HEK293 (cell line): Measurements from ENCODE around the gene HINFP.

Source experiments
- TCF7L2 ChIP-seq: IDR thresholded peaks from 2 replicates; pipeline ENCODE4 v1.6.1; 2011; ENCODE audit warnings: low read depth, mild to moderate bottlenecking, inconsistent platforms, low read length, moderate library complexity, borderline replicate concordance
- ZBTB7A ChIP-seq: fragments of 450-650 bp; formaldehyde crosslinking; IDR thresholded peaks from 2 replicates; pipeline ENCODE4 v1.5.1; 2016; ENCODE audit warnings: low read depth, missing biosample characterization, missing genetic modification characterization
- ZEB2 ChIP-seq: fragments of 450-650 bp; formaldehyde crosslinking; IDR thresholded peaks from 2 replicates; pipeline ENCODE4 v1.5.1; 2016; ENCODE audit warnings: missing biosample characterization, missing genetic modification characterization
- ZNF280D ChIP-seq: fragments of 450-650 bp; formaldehyde crosslinking; IDR thresholded peaks from 2 replicates; pipeline ENCODE4 v1.5.1; 2016; ENCODE audit warnings: missing biosample characterization, missing genetic modification characterization
- ZNF560 ChIP-seq: fragments of 450-650 bp; formaldehyde crosslinking; IDR thresholded peaks from 2 replicates; pipeline ENCODE4 v1.5.1; 2017; ENCODE audit warnings: missing biosample characterization, missing genetic modification characterization, borderline replicate concordance
- ZNF654 ChIP-seq: fragments of 450-650 bp; formaldehyde crosslinking; IDR thresholded peaks from 2 replicates; pipeline ENCODE4 v1.5.1; 2016; ENCODE audit warnings: low read depth, missing biosample characterization, missing genetic modification characterization
- TF ChIP-seq, protein P1 (sequence below): fragments of 450-650 bp; formaldehyde crosslinking; IDR thresholded peaks from 2 replicates; pipeline ENCODE4 v1.5.1; 2016; ENCODE audit warnings: missing biosample characterization, missing genetic modification characterization
- TF ChIP-seq, protein P2 (sequence below): fragments of 450-650 bp; formaldehyde crosslinking; optimal IDR thresholded peaks from 2 replicates; pipeline ENCODE3; 2016; ENCODE audit warnings: missing biosample characterization, mild to moderate bottlenecking, missing genetic modification characterization

- TF ChIP-seq, protein P1, sequence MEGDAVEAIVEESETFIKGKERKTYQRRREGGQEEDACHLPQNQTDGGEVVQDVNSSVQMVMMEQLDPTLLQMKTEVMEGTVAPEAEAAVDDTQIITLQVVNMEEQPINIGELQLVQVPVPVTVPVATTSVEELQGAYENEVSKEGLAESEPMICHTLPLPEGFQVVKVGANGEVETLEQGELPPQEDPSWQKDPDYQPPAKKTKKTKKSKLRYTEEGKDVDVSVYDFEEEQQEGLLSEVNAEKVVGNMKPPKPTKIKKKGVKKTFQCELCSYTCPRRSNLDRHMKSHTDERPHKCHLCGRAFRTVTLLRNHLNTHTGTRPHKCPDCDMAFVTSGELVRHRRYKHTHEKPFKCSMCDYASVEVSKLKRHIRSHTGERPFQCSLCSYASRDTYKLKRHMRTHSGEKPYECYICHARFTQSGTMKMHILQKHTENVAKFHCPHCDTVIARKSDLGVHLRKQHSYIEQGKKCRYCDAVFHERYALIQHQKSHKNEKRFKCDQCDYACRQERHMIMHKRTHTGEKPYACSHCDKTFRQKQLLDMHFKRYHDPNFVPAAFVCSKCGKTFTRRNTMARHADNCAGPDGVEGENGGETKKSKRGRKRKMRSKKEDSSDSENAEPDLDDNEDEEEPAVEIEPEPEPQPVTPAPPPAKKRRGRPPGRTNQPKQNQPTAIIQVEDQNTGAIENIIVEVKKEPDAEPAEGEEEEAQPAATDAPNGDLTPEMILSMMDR = no peak
- TF ChIP-seq ZNF560 (tag by site-specific recombination) = no peak
- no peak for TF ChIP-seq TCF7L2
- no peak for TF ChIP-seq ZEB2 (tag by site-specific recombination)
- TF ChIP-seq ZNF654 (tag by site-specific recombination) = no peak
- no peak for TF ChIP-seq ZBTB7A
- TF ChIP-seq, protein P2, sequence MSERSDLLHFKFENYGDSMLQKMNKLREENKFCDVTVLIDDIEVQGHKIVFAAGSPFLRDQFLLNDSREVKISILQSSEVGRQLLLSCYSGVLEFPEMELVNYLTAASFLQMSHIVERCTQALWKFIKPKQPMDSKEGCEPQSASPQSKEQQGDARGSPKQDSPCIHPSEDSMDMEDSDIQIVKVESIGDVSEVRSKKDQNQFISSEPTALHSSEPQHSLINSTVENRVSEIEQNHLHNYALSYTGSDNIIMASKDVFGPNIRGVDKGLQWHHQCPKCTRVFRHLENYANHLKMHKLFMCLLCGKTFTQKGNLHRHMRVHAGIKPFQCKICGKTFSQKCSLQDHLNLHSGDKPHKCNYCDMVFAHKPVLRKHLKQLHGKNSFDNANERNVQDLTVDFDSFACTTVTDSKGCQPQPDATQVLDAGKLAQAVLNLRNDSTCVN (tag by site-specific recombination) = no peak
- TF ChIP-seq ZNF280D (tag by site-specific recombination) = no peak
Observed at GRCh38 chr11:119108146-119108856, 13.1 kb upstream of the HINFP start.
